HCT116 (cell line): ENCODE results near the gene SSX2IP. TPM values are rescaled to one million over a fixed set of nuclear protein-coding genes. Genes with fewer than 3 reads are reported as not detected.

Source experiments
- ATAC-seq: fragments of 200-7000 bp; cut with Tn5 transposase; 2 replicates; pipeline ENCODE4 v1.9.1; 2020; ENCODE audit warnings: mild to moderate bottlenecking, moderate library complexity
- BruUV-seq: library from RNA; stranded (reverse); fragments of 400-500 nt; replicated peaks from 2 replicates; lab custom pipeline; 2021; lab: Mats Ljungman, UMichigan
- CTCF ChIA-PET: fragments of 300-600 bp; sonication (Branson Sonifier 250); formaldehyde crosslinking; loops from one replicate; lab custom pipeline; 2021; ENCODE audit warnings: antibody characterized with exemption; lab: Charles Lee
- POLR2A ChIA-PET: fragments of 300-600, 350-600 bp; sonication (Branson Sonifier 250); formaldehyde crosslinking; loops from one replicate; lab custom pipeline; 2021; ENCODE audit warnings: antibody characterized with exemption; lab: Charles Lee
- RAD21 ChIA-PET, 2 experiments: fragments of 300-600 bp; sonication (Branson Sonifier 250); formaldehyde crosslinking; loops; one replicate each; lab custom pipeline; 2023; ENCODE audit warnings: low total read pairs in 2 of 2; ENCODE audit not compliant: uncharacterized antibody in 2 of 2, unreplicated experiment in 2 of 2, low non-redundant PET in 1 of 2; lab: Charles Lee
- DNase-seq: peaks from one replicate; pipeline ENCODE4 v3.0.0-alpha.2; 2010; ENCODE audit warnings: low read depth, low spot score
- H2AFZ ChIP-seq: fragments of 200-600 bp; shearing (Covaris generic), sonication (generic); 2 replicates; pipeline ENCODE4 v1.6.1; 2017; ENCODE audit warnings: low read depth, mixed run types, mixed read lengths, antibody characterized with exemption, low read length; ENCODE audit not compliant: poor library complexity, severe bottlenecking
- H3K27ac ChIP-seq: 2 replicates; pipeline ENCODE4 v1.5.1; 2012; ENCODE audit warnings: low read depth, low read length
- H3K27me3 ChIP-seq: fragments of 200-600 bp; sonication (generic); 2 replicates; pipeline ENCODE4 v1.6.1; 2016; ENCODE audit warnings: mixed run types, low read length, mixed read lengths; ENCODE audit not compliant: insufficient read depth
- H3K36me3 ChIP-seq, 2 experiments: fragments of 200-500 bp in 1 of 2; fragments of 200-600 bp in 1 of 2; sonication (Bioruptor generic) in 1 of 2; sonication (generic) in 1 of 2; 2 replicates each; pipeline versions ENCODE4 v1.5.1 to v1.6.1; 2014 to 2016; ENCODE audit warnings: low read length in 2 of 2, inconsistent platforms in 1 of 2, mixed read lengths in 1 of 2, mixed run types in 1 of 2; ENCODE audit not compliant: insufficient read depth in 2 of 2, control insufficient read depth in 1 of 2
- H3K4me1 ChIP-seq, 2 experiments: fragments of 200-600 bp in 1 of 2; sonication (generic) in 1 of 2; 2 replicates each; pipeline versions ENCODE4 v1.5.1 to v1.6.1; 2012 to 2017; ENCODE audit warnings: low read length in 2 of 2, inconsistent platforms in 1 of 2, mild to moderate bottlenecking in 1 of 2, mixed read lengths in 1 of 2, mixed run types in 1 of 2, moderate library complexity in 1 of 2; ENCODE audit not compliant: insufficient read depth in 2 of 2, control insufficient read depth in 1 of 2
- H3K4me2 ChIP-seq: fragments of 200-600 bp; sonication (generic); 2 replicates; pipeline ENCODE4 v1.6.1; 2017; ENCODE audit warnings: mixed run types, low read length, mixed read lengths
- H3K4me3 ChIP-seq, 2 experiments: fragments of 200-600 bp in 1 of 2; sonication (generic) in 1 of 2; replicated peaks in 1 of 2; 2 replicates each; pipeline ENCODE4 v1.5.1; 2011 to 2016; ENCODE audit warnings: low read length in 2 of 2, control low read depth in 1 of 2, low read depth in 1 of 2, mild to moderate bottlenecking in 1 of 2, mixed read lengths in 1 of 2, mixed run types in 1 of 2
- H3K79me2 ChIP-seq: fragments of 200-600 bp; sonication (generic); 2 replicates; pipeline ENCODE4 v1.6.1; 2017; ENCODE audit warnings: mild to moderate bottlenecking, mixed run types, low read length, moderate library complexity, mixed read lengths; ENCODE audit not compliant: insufficient read depth
- H3K9ac ChIP-seq: fragments of 200-600 bp; sonication (generic); 2 replicates; pipeline ENCODE4 v1.6.1; 2016; ENCODE audit warnings: low read length, mixed read lengths
- H3K9me2 ChIP-seq: fragments of 200-600 bp; sonication (generic), shearing (Covaris generic); 2 replicates; pipeline ENCODE4 v1.6.1; 2017; ENCODE audit warnings: mixed run types, mild to moderate bottlenecking, moderate library complexity; ENCODE audit not compliant: insufficient read depth
- H3K9me3 ChIP-seq, 2 experiments: fragments of 200-500 bp in 1 of 2; fragments of 200-600 bp in 1 of 2; sonication (Bioruptor generic) in 1 of 2; sonication (generic) in 1 of 2; 2 replicates each; pipeline ENCODE4 v1.6.1; 2014 to 2017; ENCODE audit warnings: low read length in 2 of 2, mixed read lengths in 2 of 2, inconsistent platforms in 1 of 2, low read depth in 1 of 2, mild to moderate bottlenecking in 1 of 2, mixed run types in 1 of 2, moderate library complexity in 1 of 2; ENCODE audit not compliant: control insufficient read depth in 1 of 2, insufficient read depth in 1 of 2
- H4K20me1 ChIP-seq: fragments of 200-600 bp; sonication (generic), shearing (Covaris generic); 2 replicates; pipeline ENCODE4 v1.6.1; 2017; ENCODE audit warnings: mixed run types, mild to moderate bottlenecking, moderate library complexity; ENCODE audit not compliant: insufficient read depth
- CBX3 ChIP-seq: IDR thresholded peaks from 2 replicates; pipeline ENCODE4 v1.6.1; 2012; ENCODE audit warnings: low read depth
- EGR1 ChIP-seq: IDR thresholded peaks from 2 replicates; pipeline ENCODE4 v1.6.1; 2012; ENCODE audit warnings: low read depth
- ELF1 ChIP-seq: IDR thresholded peaks from 2 replicates; pipeline ENCODE4 v1.6.1; 2012; ENCODE audit warnings: low read depth, borderline replicate concordance
- EZH2 ChIP-seq: fragments of 200-600 bp; sonication (generic); IDR thresholded peaks from 2 replicates; pipeline ENCODE4 v1.6.1; 2017; ENCODE audit warnings: antibody characterized with exemption, mixed run types
- EZH2phosphoT487 ChIP-seq: fragments of 200-600 bp; IDR thresholded peaks from 2 replicates; pipeline ENCODE4 v1.6.1; 2018; ENCODE audit warnings: antibody characterized with exemption, borderline replicate concordance
- FOSL1 ChIP-seq: IDR thresholded peaks from 2 replicates; pipeline ENCODE4 v1.6.1; 2012; ENCODE audit warnings: low read depth
- JUND ChIP-seq: IDR thresholded peaks from 2 replicates; pipeline ENCODE4 v1.6.1; 2012
- MAX ChIP-seq: IDR thresholded peaks from 2 replicates; pipeline ENCODE4 v1.6.1; 2012
- POLR2AphosphoS5 ChIP-seq: IDR thresholded peaks from 2 replicates; pipeline ENCODE4 v1.6.1; 2011; ENCODE audit warnings: mild to moderate bottlenecking, low read depth, low read length, moderate library complexity
- RAD21 ChIP-seq: IDR thresholded peaks from 2 replicates; pipeline ENCODE4 v1.6.1; 2012; ENCODE audit warnings: low read depth, mild to moderate bottlenecking
- SIN3A ChIP-seq: IDR thresholded peaks from 2 replicates; pipeline ENCODE4 v1.6.1; 2012; ENCODE audit warnings: low read depth
- SP1 ChIP-seq: IDR thresholded peaks from 2 replicates; pipeline ENCODE4 v1.6.1; 2012; ENCODE audit warnings: low read depth
- SRF ChIP-seq: IDR thresholded peaks from 2 replicates; pipeline ENCODE4 v1.6.1; 2012; ENCODE audit warnings: low read depth
- YY1 ChIP-seq: IDR thresholded peaks from 2 replicates; pipeline ENCODE4 v1.6.1; 2011; ENCODE audit warnings: low read length, low read depth, moderate library complexity, mild to moderate bottlenecking; ENCODE audit not compliant: insufficient replicate concordance; ENCODE audit errors: extremely low read depth
- ZNF274 ChIP-seq: fragments of 200-500 bp; sonication (Bioruptor generic); IDR thresholded peaks from 2 replicates; pipeline ENCODE4 v1.6.1; 2014; ENCODE audit warnings: mild to moderate bottlenecking, low read depth, low read length, inconsistent platforms
- intact Hi-C: fragments of 100-400 bp; cut with micrococcal nuclease; formaldehyde crosslinking; loops from 2 replicates; pipeline ENCODE4 v1.10.0; 2022
- total RNA-seq: library from RNA; stranded (reverse); gene quantifications from one replicate; pipeline ENCODE4 v1.2.1, GENCODE V29; 2021; ENCODE audit not compliant: unreplicated experiment
- TF ChIP-seq, protein P1 (sequence below), 3 experiments: fragments of 200-600 bp in 1 of 3; sonication (generic) in 1 of 3; IDR thresholded peaks in 2 of 3; conservative IDR thresholded peaks in 1 of 3; 2 replicates each; pipeline ENCODE4 v1.5.1; 2012 to 2017; ENCODE audit warnings: low read depth in 2 of 3, low read length in 2 of 3, antibody characterized with exemption in 1 of 3, borderline replicate concordance in 1 of 3, control low read depth in 1 of 3, mild to moderate bottlenecking in 1 of 3, mixed read lengths in 1 of 3, mixed run types in 1 of 3, moderate library complexity in 1 of 3; ENCODE audit not compliant: insufficient read depth in 1 of 3
- TF ChIP-seq, protein P2 (sequence below): IDR thresholded peaks from 2 replicates; pipeline ENCODE4 v1.6.1; 2012; ENCODE audit warnings: low read depth
- TF ChIP-seq, protein P3 (sequence below): IDR thresholded peaks from 2 replicates; pipeline ENCODE4 v1.6.1; 2012

Gene SSX2IP
- total RNA-seq, 1 experiment from 2014 or later, result 51.5 TPM

DNA sequence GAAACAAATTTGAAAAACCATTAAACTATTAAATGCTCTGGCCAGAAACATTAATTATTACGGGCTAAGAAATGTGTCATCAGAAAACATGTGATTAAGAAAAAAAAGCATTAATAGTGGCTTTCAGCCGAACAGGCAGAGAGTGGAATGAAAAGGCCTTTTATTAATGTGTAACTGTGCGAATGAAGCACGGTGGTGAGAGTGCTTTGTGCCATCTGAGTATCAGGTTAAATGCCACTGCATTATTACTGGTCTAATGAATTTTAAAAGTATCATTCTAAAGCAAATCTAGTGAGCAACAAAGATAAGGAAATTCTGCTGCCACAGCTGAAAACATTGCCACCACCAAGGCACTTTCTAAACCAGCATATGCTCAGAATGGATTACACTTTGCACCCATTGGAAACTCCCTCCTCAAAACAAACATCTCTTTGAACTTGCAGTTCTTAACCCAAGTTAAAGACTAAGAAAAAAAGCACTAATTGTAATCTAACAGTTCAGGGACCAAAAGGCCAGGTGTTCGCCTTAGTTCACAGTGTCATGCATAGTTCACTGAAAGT, 30.0 kb upstream of the SSX2IP start:
- no peaks in the 10 kb centered on the region for H3K27me3 ChIP-seq
- no TSS peak for BruUV-seq
- H3K9me3 ChIP-seq, result no peaks in the 10 kb centered on the region
- no peak for DNase-seq
- intact Hi-C loops, result no loop called here
- RAD21 ChIA-PET, result no interaction called here
- H3K4me1 ChIP-seq, result peaks cover 0 to 7% of the 10 kb centered on the region in 2 experiments; a peak in 1 of 4 replicates
- H3K9me2 ChIP-seq, result no peaks in the 10 kb centered on the region
- H3K36me3 ChIP-seq, result no peaks in the 10 kb centered on the region
- H3K79me2 ChIP-seq, result no peaks in the 10 kb centered on the region
- CTCF ChIA-PET, result no interaction called here
- no peak for ATAC-seq
- no peak overlapping the region for H3K27ac ChIP-seq
- no peak overlapping the region for H3K4me3 ChIP-seq
- H3K4me2 ChIP-seq, result no peak overlapping the region
- no peak overlapping the region for H2AFZ ChIP-seq
- no peaks in the 10 kb centered on the region for H4K20me1 ChIP-seq
- TF ChIP-seq, protein P1, sequence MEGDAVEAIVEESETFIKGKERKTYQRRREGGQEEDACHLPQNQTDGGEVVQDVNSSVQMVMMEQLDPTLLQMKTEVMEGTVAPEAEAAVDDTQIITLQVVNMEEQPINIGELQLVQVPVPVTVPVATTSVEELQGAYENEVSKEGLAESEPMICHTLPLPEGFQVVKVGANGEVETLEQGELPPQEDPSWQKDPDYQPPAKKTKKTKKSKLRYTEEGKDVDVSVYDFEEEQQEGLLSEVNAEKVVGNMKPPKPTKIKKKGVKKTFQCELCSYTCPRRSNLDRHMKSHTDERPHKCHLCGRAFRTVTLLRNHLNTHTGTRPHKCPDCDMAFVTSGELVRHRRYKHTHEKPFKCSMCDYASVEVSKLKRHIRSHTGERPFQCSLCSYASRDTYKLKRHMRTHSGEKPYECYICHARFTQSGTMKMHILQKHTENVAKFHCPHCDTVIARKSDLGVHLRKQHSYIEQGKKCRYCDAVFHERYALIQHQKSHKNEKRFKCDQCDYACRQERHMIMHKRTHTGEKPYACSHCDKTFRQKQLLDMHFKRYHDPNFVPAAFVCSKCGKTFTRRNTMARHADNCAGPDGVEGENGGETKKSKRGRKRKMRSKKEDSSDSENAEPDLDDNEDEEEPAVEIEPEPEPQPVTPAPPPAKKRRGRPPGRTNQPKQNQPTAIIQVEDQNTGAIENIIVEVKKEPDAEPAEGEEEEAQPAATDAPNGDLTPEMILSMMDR (IDR thresholded peaks at IDR 0.05 in 2 of 3, conservative IDR thresholded peaks at IDR 0.05 in 1 of 3; ENCODE audit: borderline replicate concordance in 1 of 3, insufficient read depth in 1 of 3, low read depth in 2 of 3, low read length in 2 of 3), result no peak
- TF ChIP-seq SRF (no peak), EZH2 (no peak), SP1 (no peak), POLR2AphosphoS5 (no peak), ELF1 (no peak), EZH2phosphoT487 (no peak), ZNF274 (no peak), JUND (no peak), RAD21 (no peak), FOSL1 (no peak), YY1 (no peak), EGR1 (no peak), CBX3 (no peak), MAX (no peak), SIN3A (no peak)
- TF ChIP-seq, protein P2, sequence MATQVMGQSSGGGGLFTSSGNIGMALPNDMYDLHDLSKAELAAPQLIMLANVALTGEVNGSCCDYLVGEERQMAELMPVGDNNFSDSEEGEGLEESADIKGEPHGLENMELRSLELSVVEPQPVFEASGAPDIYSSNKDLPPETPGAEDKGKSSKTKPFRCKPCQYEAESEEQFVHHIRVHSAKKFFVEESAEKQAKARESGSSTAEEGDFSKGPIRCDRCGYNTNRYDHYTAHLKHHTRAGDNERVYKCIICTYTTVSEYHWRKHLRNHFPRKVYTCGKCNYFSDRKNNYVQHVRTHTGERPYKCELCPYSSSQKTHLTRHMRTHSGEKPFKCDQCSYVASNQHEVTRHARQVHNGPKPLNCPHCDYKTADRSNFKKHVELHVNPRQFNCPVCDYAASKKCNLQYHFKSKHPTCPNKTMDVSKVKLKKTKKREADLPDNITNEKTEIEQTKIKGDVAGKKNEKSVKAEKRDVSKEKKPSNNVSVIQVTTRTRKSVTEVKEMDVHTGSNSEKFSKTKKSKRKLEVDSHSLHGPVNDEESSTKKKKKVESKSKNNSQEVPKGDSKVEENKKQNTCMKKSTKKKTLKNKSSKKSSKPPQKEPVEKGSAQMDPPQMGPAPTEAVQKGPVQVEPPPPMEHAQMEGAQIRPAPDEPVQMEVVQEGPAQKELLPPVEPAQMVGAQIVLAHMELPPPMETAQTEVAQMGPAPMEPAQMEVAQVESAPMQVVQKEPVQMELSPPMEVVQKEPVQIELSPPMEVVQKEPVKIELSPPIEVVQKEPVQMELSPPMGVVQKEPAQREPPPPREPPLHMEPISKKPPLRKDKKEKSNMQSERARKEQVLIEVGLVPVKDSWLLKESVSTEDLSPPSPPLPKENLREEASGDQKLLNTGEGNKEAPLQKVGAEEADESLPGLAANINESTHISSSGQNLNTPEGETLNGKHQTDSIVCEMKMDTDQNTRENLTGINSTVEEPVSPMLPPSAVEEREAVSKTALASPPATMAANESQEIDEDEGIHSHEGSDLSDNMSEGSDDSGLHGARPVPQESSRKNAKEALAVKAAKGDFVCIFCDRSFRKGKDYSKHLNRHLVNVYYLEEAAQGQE, result no peak
- TF ChIP-seq, protein P3, sequence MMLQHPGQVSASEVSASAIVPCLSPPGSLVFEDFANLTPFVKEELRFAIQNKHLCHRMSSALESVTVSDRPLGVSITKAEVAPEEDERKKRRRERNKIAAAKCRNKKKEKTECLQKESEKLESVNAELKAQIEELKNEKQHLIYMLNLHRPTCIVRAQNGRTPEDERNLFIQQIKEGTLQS, result no peak
- H3K9ac ChIP-seq, result no peak overlapping the region
- POLR2A ChIA-PET, result no interaction called here
